ENCODE results near the gene METTL1. TPM values are rescaled to one million over a fixed set of nuclear protein-coding genes. Genes with fewer than 3 reads are reported as not detected.

The METTL1 gene
- total RNA-seq, 2 experiments from 2014 or later: 13.4 to 17.2 TPM

- ChIA-PET CTCF (interaction anchor here (1.0 to 2.3 kb wide), 5 partner anchors 9 to 75 kb away, joined by 3 to 9 read pairs (median 4); no protein-coding TSS in a partner anchor), POLR2A (no interaction called here)
- H3K4me1 Mint-ChIP-seq: no peaks in the 10 kb centered on the region
- H3K9me3 Mint-ChIP-seq: no peaks in the 10 kb centered on the region
- H3K27me3 Mint-ChIP-seq: no peaks in the 10 kb centered on the region
- no peak overlapping the region for H3K27ac Mint-ChIP-seq
- no peak for DNase-seq
- peaks cover 3% of the 10 kb centered on the region for H3K36me3 Mint-ChIP-seq (ENCODE audit: low read depth)
- no peak overlapping the region for H3K4me3 Mint-ChIP-seq
Observed at GRCh38 chr12:57811028-57811755, 39.3 kb upstream of the METTL1 start.

GRCh38 chr12:57810450-57810849, 38.5 kb upstream of the METTL1 start:
- no peaks in the 10 kb centered on the region for H3K27me3 Mint-ChIP-seq
- POLR2A ChIA-PET: no interaction called here
- no peak for DNase-seq
- no peaks in the 10 kb centered on the region for H3K4me1 Mint-ChIP-seq
- H3K9me3 Mint-ChIP-seq: no peaks in the 10 kb centered on the region
- H3K36me3 Mint-ChIP-seq (ENCODE audit: low read depth): peaks cover 3% of the 10 kb centered on the region
- CTCF ChIA-PET: interaction anchor here (1.0 to 1.6 kb wide), 5 partner anchors 10 to 76 kb away, joined by 3 to 4 read pairs (median 3); no protein-coding TSS in a partner anchor
- H3K27ac Mint-ChIP-seq: no peak overlapping the region
- no peak overlapping the region for H3K4me3 Mint-ChIP-seq

GRCh38 chr12:57809425-57809824, 37.5 kb upstream of the METTL1 start:
- Mint-ChIP-seq H3K4me3 (no peak overlapping the region), H3K27me3 (no peaks in the 10 kb centered on the region), H3K4me1 (no peaks in the 10 kb centered on the region), H3K36me3 (ENCODE audit: low read depth) (peaks cover 3% of the 10 kb centered on the region), H3K27ac (no peak overlapping the region), H3K9me3 (no peaks in the 10 kb centered on the region)
- no peak for DNase-seq
- POLR2A ChIA-PET: no interaction called here
- CTCF ChIA-PET: interaction anchor here (1.6 kb wide), 1 partner anchor 94 kb away, joined by 3 read pairs; no protein-coding TSS in a partner anchor

GRCh38 chr12:57808351-57808750, 36.4 kb upstream of the METTL1 start:
- Mint-ChIP-seq H3K4me3 (no peak overlapping the region), H3K9me3 (no peaks in the 10 kb centered on the region), H3K27me3 (no peaks in the 10 kb centered on the region), H3K4me1 (no peaks in the 10 kb centered on the region), H3K27ac (no peak overlapping the region), H3K36me3 (ENCODE audit: low read depth) (peaks cover 3% of the 10 kb centered on the region)
- ChIA-PET POLR2A (no interaction called here), CTCF (interaction anchor here (0.7 to 1.6 kb wide), 4 partner anchors 10 to 95 kb away, joined by 3 to 5 read pairs (median 3); partner anchors contain the start of gene AVIL)
- DNase-seq: no peak

GRCh38 chr12:57807285-57807684, 35.4 kb upstream of the METTL1 start:
- CTCF ChIA-PET: interaction anchor here (0.6 to 1.5 kb wide), 3 partner anchors 11 to 100 kb away, joined by 3 to 4 read pairs (median 3); partner anchors contain the start of gene AVIL
- no peak overlapping the region for H3K27ac Mint-ChIP-seq
- POLR2A ChIA-PET: no interaction called here
- no peak for DNase-seq
- no peaks in the 10 kb centered on the region for H3K9me3 Mint-ChIP-seq
- no peaks in the 10 kb centered on the region for H3K4me1 Mint-ChIP-seq
- peaks cover 3% of the 10 kb centered on the region for H3K36me3 Mint-ChIP-seq (ENCODE audit: low read depth)
- no peaks in the 10 kb centered on the region for H3K27me3 Mint-ChIP-seq
- H3K4me3 Mint-ChIP-seq: no peak overlapping the region

- H3K4me3 Mint-ChIP-seq: no peak overlapping the region
- no peak overlapping the region for H3K27ac Mint-ChIP-seq
- CTCF ChIA-PET: interaction anchor here (0.6 to 1.5 kb wide), 3 partner anchors 11 to 100 kb away, joined by 3 to 4 read pairs (median 3); partner anchors contain the start of gene AVIL
- DNase-seq: no peak
- H3K27me3 Mint-ChIP-seq: no peaks in the 10 kb centered on the region
- POLR2A ChIA-PET: no interaction called here
- no peaks in the 10 kb centered on the region for H3K4me1 Mint-ChIP-seq
- H3K9me3 Mint-ChIP-seq: no peaks in the 10 kb centered on the region
- peaks cover 3% of the 10 kb centered on the region for H3K36me3 Mint-ChIP-seq (ENCODE audit: low read depth)
Observed at GRCh38 chr12:57806677-57807076, 34.8 kb upstream of the METTL1 start.

- H3K4me3 Mint-ChIP-seq: no peak overlapping the region
- no peaks in the 10 kb centered on the region for H3K9me3 Mint-ChIP-seq
- ChIA-PET CTCF (interaction anchor here (0.9 to 3.1 kb wide), 13 partner anchors 9 to 101 kb away, joined by 3 to 27 read pairs (median 6); partner anchors contain the start of genes AVIL and TSFM), POLR2A (no interaction called here)
- DNase-seq: peak; percentile 51
- no peaks in the 10 kb centered on the region for H3K27me3 Mint-ChIP-seq
- H3K36me3 Mint-ChIP-seq (ENCODE audit: low read depth): peaks cover 5% of the 10 kb centered on the region
- no peak overlapping the region for H3K27ac Mint-ChIP-seq
- no peaks in the 10 kb centered on the region for H3K4me1 Mint-ChIP-seq
Observed at GRCh38 chr12:57803319-57803893, 31.5 kb upstream of the METTL1 start.

- Mint-ChIP-seq H3K9me3 (no peaks in the 10 kb centered on the region), H3K36me3 (ENCODE audit: low read depth) (peaks cover 5% of the 10 kb centered on the region), H3K4me1 (no peaks in the 10 kb centered on the region), H3K4me3 (no peak overlapping the region), H3K27me3 (no peaks in the 10 kb centered on the region), H3K27ac (no peak overlapping the region)
- DNase-seq: no peak
- POLR2A ChIA-PET: no interaction called here
- CTCF ChIA-PET: interaction anchor here (1.2 to 3.1 kb wide), 12 partner anchors 9 to 102 kb away, joined by 3 to 27 read pairs (median 6); partner anchors contain the start of genes AVIL and TSFM
Observed at GRCh38 chr12:57802607-57803006, 30.7 kb upstream of the METTL1 start.

- no peak for DNase-seq
- Mint-ChIP-seq H3K27me3 (no peaks in the 10 kb centered on the region), H3K27ac (no peak overlapping the region), H3K36me3 (ENCODE audit: low read depth) (peaks cover 17% of the 10 kb centered on the region), H3K4me3 (no peak overlapping the region), H3K4me1 (no peaks in the 10 kb centered on the region), H3K9me3 (no peaks in the 10 kb centered on the region)
- ChIA-PET POLR2A (no interaction called here), CTCF (interaction anchor here (1.0 to 3.1 kb wide), 4 partner anchors 8 to 104 kb away, joined by 3 to 27 read pairs (median 4); no protein-coding TSS in a partner anchor)
Observed at GRCh38 chr12:57800965-57801364, 29.1 kb upstream of the METTL1 start.

GRCh38 chr12:57797933-57798332, 26.0 kb upstream of the METTL1 start:
- Mint-ChIP-seq H3K27ac (no peak overlapping the region), H3K9me3 (no peaks in the 10 kb centered on the region), H3K4me1 (peaks cover 1% of the 10 kb centered on the region), H3K36me3 (ENCODE audit: low read depth) (peaks cover 35% of the 10 kb centered on the region), H3K4me3 (no peak overlapping the region), H3K27me3 (no peaks in the 10 kb centered on the region)
- DNase-seq: no peak
- CTCF ChIA-PET: interaction anchor here (1.8 to 2.7 kb wide), 3 partner anchors 11 to 16 kb away, joined by 5 to 9 read pairs (median 7); partner anchors contain the start of gene TSFM
- POLR2A ChIA-PET: no interaction called here

- peaks cover 41% of the 10 kb centered on the region for H3K36me3 Mint-ChIP-seq (ENCODE audit: low read depth)
- ChIA-PET POLR2A (no interaction called here), CTCF (interaction anchor here (1.6 to 2.7 kb wide), 3 partner anchors 10 to 16 kb away, joined by 3 to 9 read pairs (median 7); partner anchors contain the start of gene TSFM)
- no peaks in the 10 kb centered on the region for H3K9me3 Mint-ChIP-seq
- H3K4me3 Mint-ChIP-seq: no peak overlapping the region
- H3K27me3 Mint-ChIP-seq: no peaks in the 10 kb centered on the region
- H3K4me1 Mint-ChIP-seq: peaks cover 3% of the 10 kb centered on the region
- DNase-seq: no peak
- no peak overlapping the region for H3K27ac Mint-ChIP-seq
Observed at GRCh38 chr12:57796996-57797395, 25.1 kb upstream of the METTL1 start.

GRCh38 chr12:57795354-57795753, 23.4 kb upstream of the METTL1 start:
- no peak overlapping the region for H3K27ac Mint-ChIP-seq

GRCh38 chr12:57793920-57794319, 22.0 kb upstream of the METTL1 start:
- Mint-ChIP-seq H3K4me1 (peaks cover 4% of the 10 kb centered on the region), H3K36me3 (ENCODE audit: low read depth) (peaks cover 46% of the 10 kb centered on the region), H3K4me3 (no peak overlapping the region), H3K27ac (no peak overlapping the region), H3K9me3 (no peaks in the 10 kb centered on the region), H3K27me3 (no peaks in the 10 kb centered on the region)
- DNase-seq: no peak
- ChIA-PET POLR2A (no interaction called here), CTCF (interaction anchor here (0.7 to 3.1 kb wide), 5 partner anchors 8 to 180 kb away, joined by 3 to 14 read pairs (median 3); partner anchors contain the start of gene TSFM)

More at GRCh38 chr12:57795354-57795753, 23.4 kb upstream of the METTL1 start:
- Mint-ChIP-seq H3K27me3 (no peaks in the 10 kb centered on the region), H3K36me3 (ENCODE audit: low read depth) (peaks cover 43% of the 10 kb centered on the region), H3K4me1 (peaks cover 4% of the 10 kb centered on the region), H3K9me3 (no peaks in the 10 kb centered on the region), H3K4me3 (no peak overlapping the region)
- CTCF ChIA-PET: interaction anchor here (2.7 kb wide), 1 partner anchor 8 kb away, joined by 7 read pairs; no protein-coding TSS in a partner anchor
- no peak for DNase-seq
- POLR2A ChIA-PET: no interaction called here

All from activated CD4-positive, alpha-beta T cell treated with anti-CD3 and anti-CD28 coated beads, Interleukin-2, amount 10 ng/mL, durations not matched to agents 7 days and 5 days (primary cell).